ENCODE measurements around the gene TRAIP. TPM values are rescaled to one million over a fixed set of nuclear protein-coding genes. Genes with fewer than 3 reads are reported as not detected.

Gene TRAIP
- total and polyA plus RNA-seq, 5 experiments from 2014 or later, result 1.3 to 5.8 (median 2.0) TPM

DNA sequence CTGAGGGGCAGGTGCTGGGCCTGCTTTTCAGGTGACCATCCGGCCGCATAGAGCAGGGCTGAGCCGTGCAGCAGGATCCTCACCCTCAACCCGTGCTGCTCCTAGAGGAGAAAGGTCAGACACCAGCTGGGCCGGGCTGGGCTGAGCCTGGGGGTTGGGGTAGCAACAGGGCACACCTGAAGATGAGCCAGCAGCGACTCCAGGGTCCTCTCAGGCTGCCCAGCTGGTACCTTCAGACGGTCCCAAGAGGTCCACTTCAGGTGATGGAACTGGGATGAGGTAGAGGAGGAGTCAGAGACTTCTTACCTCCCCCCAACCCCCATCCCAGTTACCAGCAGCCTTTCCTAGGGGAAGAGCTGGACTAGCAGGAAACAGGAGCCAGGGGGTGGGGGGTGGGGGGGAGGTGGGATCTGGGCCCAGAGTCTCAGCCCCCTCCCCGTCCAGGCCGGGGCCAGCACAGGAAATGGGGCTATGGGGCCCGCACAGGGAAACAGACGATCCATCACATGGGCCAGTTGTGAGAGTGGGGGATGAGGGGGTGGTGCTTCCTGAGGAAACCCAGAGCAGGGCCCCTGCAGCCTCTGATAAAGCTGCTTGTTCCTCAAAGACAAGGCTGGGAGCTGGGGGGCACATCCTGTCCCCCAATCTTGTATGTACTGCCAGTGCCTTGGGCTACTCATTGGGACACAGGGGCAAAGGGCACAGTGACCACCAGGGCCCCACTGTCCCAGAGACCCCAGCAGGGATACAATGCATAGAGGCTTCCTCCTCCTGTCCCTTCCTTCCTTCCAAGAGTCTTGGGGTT lies 50.3 kb downstream of the TRAIP start:
- peak overlapping the region; percentile 68 to 96 (median 94) for H3K27ac Mint-ChIP-seq
- H3K9me3 Mint-ChIP-seq, result no peaks in the 10 kb centered on the region
- DNase-seq, result peak in 8 of 10 donors; percentile 35 to 77 (median 46)
- ATAC-seq, result peak in 1 of 2 donors; percentile 24
- H3K4me1 Mint-ChIP-seq, result peaks cover 40 to 76% (median 69%) of the 10 kb centered on the region in 4 donors
- H3K27me3 Mint-ChIP-seq, result peaks cover 2 to 10% (median 7%) of the 10 kb centered on the region in 5 donors
- POLR2A ChIA-PET, result interaction anchor here (0.9 to 8.3 kb wide), 7 partner anchors 8 to 280 kb away, joined by 3 to 124 read pairs (median 4); partner anchors contain the start of genes IP6K1, MON1A and UBA7
- H3K4me3 Mint-ChIP-seq, result peak overlapping the region; percentile 7 to 92 (median 74)
- peaks cover 0 to 28% (median 5%) of the 10 kb centered on the region in 3 donors for H3K36me3 Mint-ChIP-seq

- peak in 1 of 10 donors; percentile 10 for DNase-seq
- POLR2A ChIA-PET, result interaction anchor here (0.9 to 8.3 kb wide), 8 partner anchors 9 to 281 kb away, joined by 3 to 124 read pairs (median 4); partner anchors contain the start of genes IP6K1, MON1A and UBA7
- H3K27me3 Mint-ChIP-seq, result peaks cover 2 to 11% (median 9%) of the 10 kb centered on the region in 5 donors
- ATAC-seq, result no peak
- peaks cover 0 to 22% (median 3%) of the 10 kb centered on the region in 3 donors for H3K36me3 Mint-ChIP-seq
- H3K9me3 Mint-ChIP-seq, result no peaks in the 10 kb centered on the region
- H3K4me3 Mint-ChIP-seq, result peak overlapping the region; percentile 51 to 92 (median 76)
- peak overlapping the region; percentile 83 to 96 (median 93) for H3K27ac Mint-ChIP-seq
- peaks cover 39 to 71% (median 67%) of the 10 kb centered on the region in 4 donors for H3K4me1 Mint-ChIP-seq
Measured at GRCh38 chr3:49805367-49805782, 51.0 kb downstream of the TRAIP start.

GRCh38 chr3:49804141-49805041 lies 52.0 kb downstream of the TRAIP start:
- H3K36me3 Mint-ChIP-seq, result peaks cover 0 to 12% (median 0%) of the 10 kb centered on the region in 3 donors
- no peaks in the 10 kb centered on the region for H3K9me3 Mint-ChIP-seq
- ATAC-seq (no peak), DNase-seq (peak in 2 of 10 donors; percentile 15 to 29)
- POLR2A ChIA-PET, result interaction anchor here (0.6 to 8.3 kb wide), 13 partner anchors 10 to 503 kb away, joined by 3 to 124 read pairs (median 7); partner anchors contain the start of genes IP6K1, MON1A, RBM6 and TRAIP
- peaks cover 34 to 65% (median 60%) of the 10 kb centered on the region in 4 donors for H3K4me1 Mint-ChIP-seq
- peaks cover 2 to 11% (median 9%) of the 10 kb centered on the region in 5 donors for H3K27me3 Mint-ChIP-seq
- peak overlapping the region; percentile 71 to 95 (median 88) for H3K4me3 Mint-ChIP-seq
- H3K27ac Mint-ChIP-seq, result peak overlapping the region; percentile 83 to 96 (median 93)

DNA sequence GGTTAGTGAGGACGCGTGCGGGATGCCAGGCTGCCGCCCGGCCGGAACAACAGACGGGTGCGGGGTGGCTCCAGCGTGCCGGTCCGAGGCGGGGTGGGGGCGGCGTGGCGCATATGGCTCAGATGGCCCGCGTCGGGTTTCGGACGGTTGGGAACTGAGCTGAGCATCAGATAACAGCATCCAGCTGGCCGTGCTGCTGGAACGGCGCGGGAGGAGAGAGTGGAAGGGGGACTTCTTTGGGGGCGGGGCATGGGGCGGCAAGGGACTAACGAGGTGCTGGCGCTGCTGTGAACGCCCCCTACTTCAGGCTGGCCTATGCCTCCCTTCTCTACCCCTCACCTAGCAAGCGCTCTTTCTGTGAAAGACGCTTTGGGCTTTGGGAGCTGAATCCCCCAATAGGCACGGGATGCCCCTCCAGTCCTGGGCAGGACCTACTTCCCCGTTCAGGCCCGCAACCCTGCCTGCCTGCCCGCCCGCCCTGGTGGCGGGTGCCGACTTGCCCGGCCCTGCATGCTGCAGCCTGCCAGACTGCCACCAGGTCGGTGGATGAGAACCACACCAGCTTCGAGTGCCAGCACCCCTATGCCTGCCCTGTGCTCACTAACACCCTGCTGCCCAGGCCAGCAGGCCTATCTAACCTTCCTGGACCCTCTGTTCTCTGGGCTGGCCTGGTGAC lies 52.8 kb downstream of the TRAIP start:
- Mint-ChIP-seq H3K4me1 (peaks cover 30 to 57% (median 55%) of the 10 kb centered on the region in 4 donors), H3K36me3 (peaks cover 0 to 7% (median 0%) of the 10 kb centered on the region in 3 donors), H3K27me3 (peaks cover 2 to 11% (median 9%) of the 10 kb centered on the region in 5 donors), H3K4me3 (peak overlapping the region; percentile 71 to 95 (median 88)), H3K9me3 (no peaks in the 10 kb centered on the region), H3K27ac (peak overlapping the region in 9 of 10 donors; percentile 53 to 96 (median 90))
- POLR2A ChIA-PET, result interaction anchor here (0.6 to 8.3 kb wide), 19 partner anchors 11 to 504 kb away, joined by 3 to 124 read pairs (median 4); partner anchors contain the start of genes AMIGO3, GMPPB, IP6K1 and MON1A
- DNase-seq (peak; percentile 26 to 73 (median 61)), ATAC-seq (peak; percentile 39 to 45)

GRCh38 chr3:49802719-49803464 lies 53.5 kb downstream of the TRAIP start, which contains the start of gene INKA1:
Gene INKA1, plus strand, starts transcription at chr3:49803261. Its CDS starts 132 bp downstream, at chr3:49803393.
- Mint-ChIP-seq H3K4me3 (peak within 1 kb of the TSS; percentile 71 to 95 (median 92)), H3K27me3 (peaks cover 2 to 11% (median 9%) of the 10 kb centered on the region in 5 donors)

GRCh38 chr3:49801160-49801559 lies 55.2 kb downstream of the TRAIP start:
- H3K4me3 Mint-ChIP-seq, result peak overlapping the region in 3 of 10 donors; percentile 0 to 92 (median 26)
- H3K36me3 Mint-ChIP-seq, result no peaks in the 10 kb centered on the region
- peaks cover 2 to 11% (median 9%) of the 10 kb centered on the region in 5 donors for H3K27me3 Mint-ChIP-seq
- DNase-seq (no peak), ATAC-seq (no peak)
- H3K9me3 Mint-ChIP-seq, result no peaks in the 10 kb centered on the region
- POLR2A ChIA-PET, result interaction anchor here (1.0 to 8.3 kb wide), 2 partner anchors 18 to 37 kb away, joined by 3 to 116 read pairs; no protein-coding TSS in a partner anchor
- peaks cover 22 to 33% (median 31%) of the 10 kb centered on the region in 4 donors for H3K4me1 Mint-ChIP-seq
- H3K27ac Mint-ChIP-seq, result peak overlapping the region in 1 of 10 donors; percentile 33

More at GRCh38 chr3:49802719-49803464, 53.5 kb downstream of the TRAIP start, which contains the start of gene INKA1:
- peaks cover 0 to 2% (median 0%) of the 10 kb centered on the region in 3 donors for H3K36me3 Mint-ChIP-seq
- peaks cover 24 to 50% (median 48%) of the 10 kb centered on the region in 4 donors for H3K4me1 Mint-ChIP-seq
- peak within 1 kb of the TSS; percentile 86 to 98 (median 94) for H3K27ac Mint-ChIP-seq
- ATAC-seq (peak; percentile 79 to 82), DNase-seq (peak; percentile 79 to 94 (median 88))
- POLR2A ChIA-PET, result interaction anchor here (0.6 to 8.3 kb wide), 19 partner anchors 12 to 333 kb away, joined by 3 to 124 read pairs (median 4); partner anchors contain the start of genes AMIGO3, GMPPB, IP6K1 and RBM6
- H3K9me3 Mint-ChIP-seq, result no peaks in the 10 kb centered on the region

GRCh38 chr3:49799761-49800160 lies 56.6 kb downstream of the TRAIP start, which contains the start of gene CDHR4:
Gene CDHR4, minus strand, starts transcription at chr3:49799873. Its CDS starts 61 bp downstream, at chr3:49799812.
- Mint-ChIP-seq H3K27me3 (peaks cover 2 to 11% (median 9%) of the 10 kb centered on the region in 5 donors), H3K4me1 (peaks cover 11 to 20% (median 18%) of the 10 kb centered on the region in 4 donors), H3K9me3 (no peaks in the 10 kb centered on the region), H3K36me3 (no peaks in the 10 kb centered on the region), H3K4me3 (peak within 1 kb of the TSS in 1 of 10 donors; percentile 10), H3K27ac (no peak within 1 kb of the TSS)
- POLR2A ChIA-PET, result interaction anchor here (1.1 to 1.7 kb wide), 2 partner anchors 14 to 18 kb away, joined by 4 to 9 read pairs; partner anchors contain the start of gene IP6K1
- DNase-seq (no peak), ATAC-seq (no peak)

DNA sequence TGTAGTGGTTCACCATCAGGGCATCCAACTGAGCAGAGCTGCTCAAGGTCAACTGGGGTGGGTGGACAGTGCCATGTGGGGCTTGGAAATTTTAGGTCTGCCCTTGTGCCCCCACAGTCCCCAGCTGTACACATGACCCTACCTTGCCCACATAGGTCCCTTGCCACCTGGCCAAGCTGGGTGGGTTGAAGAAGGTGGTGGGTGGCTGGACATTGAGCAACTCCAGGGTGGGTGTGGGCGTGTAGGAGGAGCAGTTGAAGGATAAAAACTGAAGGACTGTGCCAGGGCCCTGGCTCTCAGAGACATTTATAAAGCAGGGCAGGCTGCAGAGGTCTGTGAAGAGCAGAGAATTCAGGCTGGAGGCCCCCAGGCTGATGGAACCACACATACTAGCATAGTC lies 57.3 kb downstream of the TRAIP start:
- ATAC-seq (no peak), DNase-seq (peak in 1 of 10 donors; percentile 7)
- Mint-ChIP-seq H3K36me3 (no peaks in the 10 kb centered on the region), H3K27ac (no peak overlapping the region), H3K27me3 (peaks cover 2 to 11% (median 9%) of the 10 kb centered on the region in 5 donors), H3K9me3 (no peaks in the 10 kb centered on the region), H3K4me3 (no peak overlapping the region), H3K4me1 (peaks cover 10 to 13% (median 11%) of the 10 kb centered on the region in 4 donors)
- POLR2A ChIA-PET, result interaction anchor here (0.6 to 1.7 kb wide), 3 partner anchors 13 to 283 kb away, joined by 3 to 9 read pairs (median 4); partner anchors contain the start of gene IP6K1

DNA sequence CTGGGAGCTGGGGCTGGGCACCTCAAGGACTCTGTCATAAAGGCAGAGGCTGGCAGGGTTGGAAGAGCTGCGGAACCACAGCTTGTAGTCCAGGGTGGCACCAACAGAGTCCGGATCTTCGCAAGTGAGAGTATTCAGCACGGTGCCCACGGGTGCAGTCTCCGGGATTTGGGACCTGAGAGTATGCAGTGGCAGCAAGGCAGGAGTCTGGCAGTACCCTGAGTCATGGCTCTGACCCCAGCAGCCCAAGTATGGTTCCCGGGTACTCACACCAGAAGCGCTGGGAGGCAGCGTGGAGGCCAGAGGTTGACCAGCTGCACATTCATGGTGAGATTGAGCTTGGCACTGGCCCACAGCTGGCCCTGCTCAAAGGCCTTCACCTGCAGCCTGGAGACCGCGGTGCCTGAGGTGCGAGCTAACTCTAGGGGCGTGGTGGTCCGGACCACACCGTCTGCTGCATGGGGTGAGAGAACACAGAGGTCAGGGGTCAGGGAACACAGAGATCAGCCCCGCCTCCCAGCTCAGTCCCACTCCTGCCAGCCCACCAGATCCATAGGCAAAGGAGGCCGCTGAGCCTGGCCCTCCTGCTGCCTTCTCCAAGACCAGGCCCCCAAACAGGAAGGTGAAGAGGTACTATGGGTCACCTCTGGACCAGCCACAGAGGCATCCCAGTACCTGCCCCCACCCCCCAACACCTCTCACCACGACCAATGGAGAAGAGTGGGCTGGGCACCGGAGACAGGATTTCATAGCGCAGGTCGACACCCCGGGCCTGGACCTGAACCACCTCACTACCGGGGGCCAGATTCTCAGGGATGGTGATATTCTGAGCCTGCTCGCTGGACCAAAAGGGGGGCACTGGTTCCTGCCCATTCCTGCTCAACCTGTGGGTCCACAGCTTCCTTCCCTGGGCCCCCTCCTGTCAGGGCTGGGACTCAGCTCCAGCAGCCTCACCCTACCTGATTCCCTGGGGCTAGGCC lies 61.1 kb downstream of the TRAIP start:
- no peaks in the 10 kb centered on the region for H3K9me3 Mint-ChIP-seq
- no peak for ATAC-seq
- H3K27me3 Mint-ChIP-seq, result no peaks in the 10 kb centered on the region
- H3K4me3 Mint-ChIP-seq, result no peak overlapping the region
- H3K36me3 Mint-ChIP-seq, result no peaks in the 10 kb centered on the region
- POLR2A ChIA-PET, result no interaction called here
- H3K4me1 Mint-ChIP-seq, result peaks cover 1 to 8% (median 3%) of the 10 kb centered on the region in 4 donors
- no peak overlapping the region for H3K27ac Mint-ChIP-seq
- DNase-seq, result peak in 1 of 10 donors; percentile 59

Measured in naive thymus-derived CD8-positive, alpha-beta T cell (primary cell).